Stimulated activated CD8-positive, alpha-beta memory T cell treated with anti-CD3 and anti-CD28 coated beads, Interleukin-4, amount 100 ng/mL, for 24 hours (primary cell): ENCODE data around the gene TUBA4B.
"Not testable (repeated sequence)": the region's sequence is repeated elsewhere in the genome, so short reads cannot be mapped to it uniquely, and the experiment has no call there.

Experiments
- DNase-seq: peaks from one replicate; pipeline ENCODE4 v3.0.0-alpha.2; 2020; ENCODE audit warnings: low read depth

Gene TUBA4B

GRCh38 chr2:219277703-219278654 lies 24.9 kb downstream of the TUBA4B start:
- DNase-seq, result peak; percentile 56

DNA sequence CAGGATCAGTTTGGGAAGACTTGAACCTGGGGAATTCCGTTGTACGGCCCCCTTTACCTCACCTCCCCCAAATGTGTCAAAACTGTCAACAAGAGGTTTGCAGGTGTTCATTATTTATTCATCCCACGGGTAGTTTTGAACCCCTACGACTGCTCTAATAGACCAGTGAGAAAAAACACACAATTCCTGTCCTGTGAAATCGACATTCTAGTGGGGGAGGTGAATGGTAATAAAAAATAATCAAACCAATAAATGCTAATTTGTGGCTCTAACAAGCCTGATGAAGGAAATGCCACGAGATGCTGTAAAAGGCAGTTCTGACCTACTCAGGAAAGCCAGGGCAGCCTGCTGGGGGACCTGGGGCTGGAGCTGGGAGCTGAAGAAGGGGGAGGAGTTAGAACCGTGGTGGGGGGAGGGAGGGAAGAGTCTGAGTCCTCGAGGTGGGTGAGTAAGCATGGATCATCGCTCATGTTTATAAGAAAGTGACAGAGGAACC lies 25.7 kb downstream of the TUBA4B start:
- no peak for DNase-seq

DNA sequence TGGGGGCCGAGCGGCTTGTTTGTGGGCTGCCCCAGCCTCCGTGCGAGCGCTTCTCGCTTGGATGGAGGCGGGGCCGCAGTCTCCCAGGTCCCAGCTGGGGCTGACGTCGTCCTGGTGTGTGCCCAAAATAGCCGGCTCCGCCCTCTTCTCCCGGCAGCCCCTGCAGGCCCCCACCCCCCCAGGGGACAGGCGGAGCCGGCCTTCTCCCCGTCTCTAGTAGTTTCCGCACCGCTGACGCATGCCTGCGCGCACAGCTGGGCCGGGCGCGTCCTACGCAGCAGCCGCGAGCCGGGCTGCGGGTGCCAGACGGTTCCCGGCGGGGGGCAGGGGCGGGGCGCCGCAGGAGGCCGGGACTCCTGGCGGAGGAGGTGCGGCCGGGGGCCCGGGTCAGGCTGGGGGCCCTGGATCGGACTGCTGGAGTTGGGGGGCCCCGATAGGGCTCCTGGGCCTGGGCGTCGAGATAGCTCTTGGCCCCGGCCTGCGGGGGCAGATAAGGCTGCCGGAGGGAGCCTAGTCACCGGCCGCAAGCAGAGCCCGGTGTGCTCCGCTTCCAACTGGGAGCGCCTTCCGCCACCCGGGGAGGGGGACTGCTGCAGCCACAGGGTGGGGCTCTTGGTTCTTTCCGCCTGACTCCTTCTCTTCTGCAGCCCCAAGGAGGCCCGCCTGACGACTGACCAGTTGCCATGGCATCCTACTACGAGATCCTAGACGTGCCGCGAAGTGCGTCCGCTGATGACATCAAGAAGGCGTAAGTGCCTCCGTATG lies 26.3 kb downstream of the TUBA4B start, which contains the start of gene DNAJB2:
TSS of gene DNAJB2 (plus strand) at position 216 of the 765 bp plus-strand sequence. CDS start at position 684, 468 bp downstream.
- peak; percentile 99 for DNase-seq

DNA sequence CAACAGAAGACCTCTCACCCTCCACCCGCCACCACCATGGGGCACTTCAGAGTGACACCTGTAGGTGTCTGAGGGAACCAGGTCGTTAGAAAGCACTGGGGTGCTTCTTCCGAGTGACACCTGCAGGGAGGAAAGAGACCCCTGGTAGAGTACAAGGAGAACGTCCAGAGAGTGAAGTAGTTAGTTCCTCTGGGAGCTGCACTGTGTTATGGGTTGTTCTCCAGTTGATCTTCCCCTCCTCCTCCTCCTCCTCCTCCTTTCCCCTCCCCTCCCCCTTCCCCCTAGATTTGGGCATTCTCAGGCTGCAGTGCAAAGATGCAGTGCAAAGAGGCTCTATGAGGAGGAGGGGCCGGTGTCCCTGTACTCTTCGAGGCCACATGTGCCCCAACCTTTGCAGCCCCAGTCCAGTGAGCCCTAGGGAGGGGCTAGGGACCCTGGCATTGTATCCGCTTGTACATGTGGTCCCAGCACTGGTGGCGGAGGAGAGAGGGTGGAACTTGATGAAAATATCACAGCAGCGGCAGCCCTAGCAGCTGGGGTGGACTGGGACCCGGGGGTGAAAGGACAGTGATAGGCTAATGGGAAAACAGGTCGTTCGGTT lies 27.0 kb downstream of the TUBA4B start:
- DNase-seq, result no peak

- no peak for DNase-seq
These were observed 27.6 kb downstream of the TUBA4B start for GRCh38 chr2:219280651-219281050.

GRCh38 chr2:219281588-219281987 lies 28.5 kb downstream of the TUBA4B start:
- DNase-seq, result no peak

DNA sequence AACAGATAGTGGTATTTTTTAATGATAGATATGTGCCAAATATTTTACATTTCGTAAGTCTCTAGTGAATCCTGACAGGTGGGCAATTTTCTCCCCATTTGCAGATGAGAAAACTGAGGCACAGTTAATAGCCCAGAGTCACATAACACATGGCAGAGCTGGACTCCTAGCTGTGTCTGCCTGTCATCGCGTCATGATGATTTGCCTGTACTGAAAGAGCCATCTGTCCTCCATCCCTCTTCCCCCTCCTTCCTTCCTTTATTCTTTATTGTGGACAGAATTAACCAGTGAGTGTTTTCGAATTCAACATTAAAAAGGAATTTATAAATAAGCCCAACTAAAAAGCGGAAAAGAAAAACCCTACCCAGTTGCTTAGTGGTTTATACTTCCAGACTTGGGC lies 29.3 kb downstream of the TUBA4B start:
- DNase-seq, result no peak

DNA sequence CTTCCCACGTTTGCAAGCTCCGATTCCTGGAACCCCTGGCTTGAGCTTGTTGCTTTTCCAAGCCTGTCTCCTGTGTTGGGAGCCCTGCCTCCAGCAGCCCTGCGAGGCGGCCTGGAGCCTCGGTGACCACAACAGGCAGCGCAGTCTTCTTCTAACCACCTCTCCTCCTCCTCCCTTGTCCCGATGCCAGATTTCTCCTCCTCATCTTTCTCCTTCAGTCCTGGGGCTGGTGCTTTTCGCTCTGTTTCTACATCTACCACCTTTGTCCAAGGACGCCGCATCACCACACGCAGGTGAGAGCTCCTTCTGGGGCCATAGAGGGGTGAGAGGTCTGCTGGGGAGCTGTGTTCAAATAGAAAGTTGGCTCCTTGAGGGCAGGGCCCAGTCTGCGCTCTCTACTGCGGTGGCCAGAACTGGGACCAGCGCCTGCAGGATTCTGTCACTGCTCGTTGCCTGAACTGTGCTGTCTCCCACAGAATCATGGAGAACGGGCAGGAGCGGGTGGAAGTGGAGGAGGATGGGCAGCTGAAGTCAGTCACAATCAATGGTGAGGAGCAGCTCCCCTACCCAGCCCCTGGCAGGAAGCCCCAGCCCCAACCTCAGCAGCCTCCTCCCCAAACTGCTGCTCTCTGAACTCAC lies 30.0 kb downstream of the TUBA4B start:
- DNase-seq, result no peak

DNA sequence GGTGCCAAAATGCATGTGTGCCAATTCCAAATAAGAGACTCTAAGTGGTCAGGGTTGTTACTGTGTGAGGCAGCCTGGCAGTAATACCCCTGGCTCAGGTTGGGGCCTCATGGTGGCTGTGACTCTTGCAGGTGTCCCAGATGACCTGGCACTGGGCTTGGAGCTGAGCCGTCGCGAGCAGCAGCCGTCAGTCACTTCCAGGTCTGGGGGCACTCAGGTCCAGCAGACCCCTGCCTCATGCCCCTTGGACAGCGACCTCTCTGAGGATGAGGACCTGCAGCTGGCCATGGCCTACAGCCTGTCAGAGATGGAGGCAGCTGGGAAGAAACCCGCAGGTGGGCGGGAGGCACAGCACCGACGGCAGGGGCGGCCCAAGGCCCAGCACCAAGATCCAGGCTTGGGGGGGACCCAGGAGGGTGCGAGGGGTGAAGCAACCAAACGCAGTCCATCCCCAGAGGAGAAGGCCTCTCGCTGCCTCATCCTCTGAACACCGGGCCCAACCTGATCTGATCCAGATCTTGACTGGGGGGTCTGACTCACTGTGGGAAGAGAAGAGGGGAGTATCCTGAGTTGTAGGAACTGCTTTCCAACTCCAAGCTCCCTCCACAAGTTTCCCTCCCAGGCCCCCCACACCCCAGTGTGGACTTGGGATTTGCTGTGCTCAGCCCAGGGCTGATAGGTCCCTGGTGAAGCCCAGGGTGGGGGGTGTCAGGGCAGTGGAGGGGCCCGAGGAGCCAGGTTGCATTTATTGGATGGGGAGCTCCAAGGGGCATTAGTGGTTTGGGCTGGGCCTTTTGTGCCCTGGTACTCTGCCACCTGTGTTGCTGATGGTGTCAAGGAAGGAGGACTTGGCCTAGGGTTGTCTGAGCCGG lies 31.7 kb downstream of the TUBA4B start:
- no peak for DNase-seq

GRCh38 chr2:219285373-219285735 lies 32.3 kb downstream of the TUBA4B start:
- no peak for DNase-seq

GRCh38 chr2:219285894-219286425 lies 32.9 kb downstream of the TUBA4B start:
- DNase-seq, result no peak

DNA sequence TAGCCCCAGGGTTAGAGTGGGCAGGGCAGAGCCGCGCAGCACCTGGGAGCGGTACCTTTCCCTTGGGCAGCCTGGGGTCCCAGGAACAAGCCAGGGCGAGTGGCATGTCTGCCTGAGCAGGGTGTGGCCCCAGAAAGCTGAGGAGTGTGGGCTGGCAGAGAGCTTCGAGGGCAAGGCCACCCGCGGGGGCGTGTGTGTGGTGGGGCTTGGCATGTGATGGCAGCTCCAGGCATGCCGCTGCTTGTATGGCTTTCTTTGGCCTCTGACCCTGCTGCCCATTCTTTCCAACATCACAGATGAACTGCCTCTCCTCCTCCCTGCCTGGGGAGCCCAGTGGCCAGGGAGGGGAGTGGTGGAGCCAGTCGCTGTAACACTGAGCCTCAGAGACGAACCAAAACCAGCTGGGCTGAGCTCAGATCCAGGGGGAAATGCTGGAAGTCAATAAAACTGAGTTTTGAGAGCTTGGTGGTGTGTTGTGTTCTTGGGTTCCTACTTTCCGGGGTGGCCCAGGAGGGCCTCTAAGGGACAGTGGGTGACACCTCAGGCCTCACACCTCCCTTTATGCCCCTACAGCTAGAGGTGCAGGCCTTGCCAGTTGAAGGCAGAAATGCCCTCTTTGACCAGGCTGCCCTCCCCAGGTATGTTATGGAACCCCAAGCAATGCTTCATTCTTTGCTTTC lies 33.5 kb downstream of the TUBA4B start:
- no peak for DNase-seq

GRCh38 chr2:219287116-219287440 lies 34.0 kb downstream of the TUBA4B start:
- not testable (repeated sequence) for DNase-seq

DNA sequence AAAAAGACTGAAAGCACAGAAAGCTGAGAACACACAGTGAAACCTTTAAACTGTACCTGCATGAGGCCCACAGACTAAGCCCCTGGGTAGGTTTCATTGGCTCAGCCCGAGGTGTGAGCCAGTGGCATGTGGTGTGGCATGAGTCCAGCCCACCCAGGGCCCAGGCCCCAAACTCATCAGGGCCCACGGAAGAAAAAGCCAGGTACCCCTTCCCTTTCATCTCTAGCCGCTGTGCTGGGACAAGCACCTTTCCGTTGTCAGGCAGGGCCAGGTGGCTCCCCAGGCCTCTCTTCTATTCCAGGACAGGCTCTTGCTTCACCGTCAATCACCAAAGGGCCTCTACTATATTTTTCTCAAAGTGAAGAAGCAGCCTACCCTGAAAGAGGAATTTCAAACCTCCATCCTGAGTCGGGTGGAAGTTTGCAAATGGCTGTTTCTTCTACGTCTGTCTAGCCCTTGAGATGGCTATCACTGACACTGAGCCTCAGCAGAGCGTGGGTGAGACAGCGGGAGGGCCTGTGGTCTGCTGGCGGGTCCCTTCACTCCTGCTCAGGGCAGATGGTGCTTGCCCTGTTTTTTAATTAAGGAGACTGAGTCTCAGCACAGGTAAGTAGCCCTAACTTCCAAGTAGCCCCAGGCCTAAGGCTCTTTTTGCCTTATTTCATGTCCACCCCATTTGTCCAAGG lies 34.7 kb downstream of the TUBA4B start:
- DNase-seq, result no peak

DNA sequence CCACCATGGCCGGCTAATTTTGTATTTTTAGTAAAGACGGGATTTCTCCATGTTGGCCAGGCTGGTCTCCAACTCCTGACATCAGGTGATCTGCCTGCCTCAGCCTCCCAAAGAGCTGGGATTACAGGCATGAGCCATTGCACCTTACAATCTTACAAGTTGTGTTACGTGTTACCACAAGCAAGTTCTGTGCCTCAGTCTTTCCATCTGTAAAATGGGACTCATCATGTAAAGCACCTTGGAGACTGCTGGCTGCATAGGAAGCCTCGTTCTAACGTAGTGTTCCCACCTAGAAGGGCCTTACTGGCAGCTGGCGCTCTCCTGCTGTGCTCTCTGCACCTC lies 36.1 kb downstream of the TUBA4B start:
- no peak for DNase-seq

- DNase-seq, result no peak
These were observed 36.7 kb downstream of the TUBA4B start for GRCh38 chr2:219289537-219290361.

- DNase-seq, result no peak
These were observed 37.5 kb downstream of the TUBA4B start for GRCh38 chr2:219290381-219291171.

GRCh38 chr2:219291394-219291793 lies 38.4 kb downstream of the TUBA4B start:
- DNase-seq, result no peak
